RPMI8226 (cell line): ENCODE measurements around the gene TRIO.

ENCODE experiments used
- DNase-seq: peaks from one replicate; pipeline ENCODE4 v3.0.0-alpha.2; 2015

TRIO gene

DNA sequence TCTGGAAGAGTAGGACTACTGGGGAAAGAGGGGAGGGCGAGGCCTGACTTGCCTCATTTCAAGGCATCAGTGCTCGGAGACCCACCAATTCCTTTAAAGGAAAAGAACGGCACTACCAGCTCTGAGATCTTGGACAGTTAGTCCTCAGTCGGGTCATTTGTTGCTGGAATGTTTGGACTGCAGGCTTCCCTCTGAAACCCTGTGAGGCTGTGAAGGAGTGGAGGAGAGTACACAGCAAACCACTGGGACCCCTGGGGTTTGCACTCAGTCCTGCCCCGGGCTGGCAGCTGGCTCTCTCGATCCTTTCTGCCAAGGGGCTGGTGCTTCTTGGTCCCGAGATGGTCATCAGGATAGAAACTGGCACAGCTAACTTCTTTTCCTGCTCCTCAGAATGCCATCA is 194.5 kb downstream of the TRIO start:
- DNase-seq = no peak

DNA sequence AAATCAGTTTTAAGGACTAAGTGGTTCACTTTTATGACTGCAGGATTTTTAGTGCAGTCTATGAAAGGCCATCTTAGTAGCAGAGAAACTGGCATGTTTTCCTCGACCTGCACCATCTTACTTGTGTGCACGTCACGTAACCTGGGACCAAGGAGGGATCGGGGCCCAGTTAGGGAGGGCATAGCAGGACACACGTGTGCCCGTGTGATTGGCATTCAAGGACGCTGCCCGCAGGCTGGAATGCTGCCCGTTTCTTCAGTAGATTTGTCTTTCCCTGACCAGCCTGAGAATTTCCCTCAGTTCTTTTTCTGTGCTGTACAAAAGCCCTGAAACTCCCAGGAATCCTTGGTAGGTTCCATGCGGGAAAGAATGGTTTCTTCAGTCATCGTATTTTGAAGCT is 196.3 kb downstream of the TRIO start:
- DNase-seq = no peak

DNA sequence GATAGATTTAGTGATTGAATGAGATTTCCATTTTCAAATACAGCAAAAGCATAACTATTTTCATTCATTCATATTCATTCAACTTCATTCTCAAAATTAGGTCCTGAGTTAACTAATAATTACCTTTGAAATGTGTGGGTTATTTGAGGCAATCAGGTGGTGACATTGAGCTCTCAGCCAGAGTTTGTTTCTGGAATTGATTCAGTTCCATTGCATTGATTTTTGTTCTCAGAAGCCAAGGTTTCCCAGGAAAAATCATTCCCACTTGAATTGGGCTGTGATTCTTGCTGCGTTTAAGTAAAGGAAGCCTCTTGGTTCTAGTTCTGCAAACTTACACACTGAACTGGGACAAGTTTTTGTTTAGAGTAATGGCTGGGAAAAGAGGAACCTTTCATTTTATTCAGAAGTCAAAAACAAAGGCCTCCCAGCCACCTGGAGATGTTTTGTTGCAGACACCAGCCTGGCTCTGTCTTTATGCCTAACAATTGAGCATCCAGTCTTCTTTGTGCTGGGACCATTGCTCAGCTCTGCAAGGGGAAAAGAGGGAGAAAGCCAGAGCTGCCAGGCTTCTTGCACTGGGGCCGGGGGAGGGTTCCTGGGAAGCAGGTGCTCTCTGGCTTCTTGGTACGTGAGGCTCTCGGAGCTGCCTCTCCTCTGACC is 198.6 kb downstream of the TRIO start:
- DNase-seq = no peak

DNA sequence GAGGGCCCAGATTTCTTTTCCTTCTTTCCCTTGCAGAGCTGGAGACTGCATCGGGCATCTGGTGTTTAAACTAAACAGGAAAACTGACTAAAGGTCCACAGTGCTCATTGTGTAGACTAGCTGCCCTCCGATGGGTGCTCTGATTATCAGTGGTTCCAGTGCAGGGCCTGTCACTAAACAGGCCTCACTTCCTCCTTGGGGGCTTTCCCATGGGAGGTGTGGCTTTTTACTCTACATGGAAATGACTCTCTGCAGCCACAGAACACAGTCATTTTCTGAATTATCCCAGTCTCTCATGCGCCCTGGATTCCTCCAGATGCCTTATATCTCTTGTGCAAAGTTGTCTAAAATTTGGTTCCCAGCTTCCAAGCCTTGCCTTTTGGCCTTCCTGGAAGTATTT is 199.2 kb downstream of the TRIO start:
- DNase-seq = no peak

DNA sequence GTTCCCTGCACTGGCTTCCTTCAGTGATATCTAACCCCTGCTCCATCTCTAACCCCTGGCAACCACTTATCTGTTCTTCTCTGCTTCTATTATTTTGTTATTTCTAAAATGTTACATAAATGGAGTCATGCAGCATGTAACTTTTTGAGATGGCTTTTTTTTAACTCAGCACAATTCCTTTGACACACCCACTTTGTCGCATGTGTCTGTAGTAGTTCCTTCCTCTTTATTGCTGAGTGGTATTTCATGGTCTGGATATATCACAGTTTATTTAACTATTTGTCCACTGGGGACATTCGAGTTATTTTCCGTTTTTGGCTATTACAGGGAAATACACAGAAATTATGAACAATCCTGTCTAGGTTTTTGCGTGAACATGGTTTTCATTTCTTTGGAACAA is 200.2 kb downstream of the TRIO start:
- DNase-seq = no peak

DNA sequence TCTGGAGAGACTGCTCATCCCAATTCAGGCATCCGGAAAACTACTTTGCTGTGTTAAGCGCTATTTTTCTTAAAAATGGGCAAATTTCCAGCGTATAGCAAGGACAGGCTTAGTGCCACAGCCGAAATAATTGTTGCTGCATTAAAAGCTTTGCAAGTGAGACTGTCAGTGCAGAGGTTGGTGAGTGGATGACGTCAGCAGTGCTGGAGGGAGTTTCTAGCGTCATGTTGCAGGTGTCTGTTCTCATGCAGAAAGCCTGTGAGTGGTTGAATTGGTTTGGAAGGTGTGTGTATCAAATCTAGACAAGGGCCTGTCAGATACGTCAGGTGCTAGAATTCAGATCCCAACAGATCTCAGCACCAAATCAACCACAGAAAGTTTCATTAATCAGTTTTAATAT is 204.4 kb downstream of the TRIO start:
- DNase-seq = no peak

DNA sequence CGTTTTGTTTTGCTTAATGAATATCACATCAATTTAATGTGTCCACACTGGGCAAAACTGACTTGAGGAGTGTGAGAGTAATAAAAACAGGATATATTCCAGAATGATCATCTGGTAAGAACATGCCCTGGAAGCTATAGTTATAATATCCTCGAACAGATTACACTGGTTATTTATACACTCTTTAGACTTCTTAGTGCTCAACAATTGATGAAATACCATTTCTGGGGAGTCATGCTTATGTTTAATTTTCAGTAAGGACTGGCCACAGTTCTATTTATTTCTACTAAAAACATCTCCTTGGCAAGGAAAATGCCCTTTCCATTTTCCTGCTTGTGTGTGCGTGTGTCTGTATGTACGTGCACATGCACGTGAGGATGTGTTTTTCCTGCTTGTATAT is 205.0 kb downstream of the TRIO start:
- DNase-seq = no peak

DNA sequence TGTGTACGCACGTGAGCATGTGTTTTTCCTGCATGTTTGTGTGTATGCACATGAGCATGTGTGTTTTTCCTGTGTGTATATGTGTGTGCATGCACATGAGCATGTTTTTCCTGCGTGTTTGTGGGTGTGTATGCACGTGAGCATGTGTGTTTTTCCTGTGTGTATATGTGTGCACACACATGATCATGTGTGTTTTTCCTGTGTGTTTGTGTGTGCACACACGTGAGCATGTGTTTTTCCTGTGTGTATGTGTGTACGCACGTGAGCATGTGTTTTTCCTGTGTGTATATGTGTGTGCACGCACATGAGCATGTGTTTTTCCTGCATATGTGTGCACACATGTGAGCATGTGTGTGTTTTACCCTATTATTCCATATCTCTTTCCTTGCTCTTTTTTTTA is 205.9 kb downstream of the TRIO start:
- no peak for DNase-seq

DNA sequence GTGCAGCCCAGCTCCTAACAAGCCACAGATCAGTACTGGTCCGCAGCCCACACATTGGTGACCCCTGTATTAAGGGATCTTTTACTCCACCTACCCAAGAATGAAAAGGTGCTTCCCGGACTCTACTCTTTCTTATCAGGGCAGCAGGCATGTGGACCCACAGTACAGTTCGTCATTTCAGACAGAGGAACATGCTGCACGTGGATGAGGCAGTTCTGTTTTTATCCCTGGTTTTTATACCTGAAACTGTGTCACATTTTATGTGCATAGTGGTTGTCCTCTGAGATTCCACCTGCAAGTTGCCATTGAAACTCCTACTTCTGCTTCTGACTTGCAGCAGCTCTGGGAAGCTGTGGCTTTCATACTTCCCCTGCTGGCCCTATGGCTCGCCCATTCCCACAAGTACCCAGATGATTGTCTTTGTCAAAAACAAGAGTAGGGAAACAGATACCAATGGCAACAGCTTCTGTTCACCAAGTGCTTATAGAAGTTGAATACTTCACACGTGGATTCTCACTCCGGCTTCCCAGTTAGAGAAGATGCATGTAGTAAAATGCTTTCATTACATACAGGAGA is 208.0 kb downstream of the TRIO start:
- DNase-seq = no peak

DNA sequence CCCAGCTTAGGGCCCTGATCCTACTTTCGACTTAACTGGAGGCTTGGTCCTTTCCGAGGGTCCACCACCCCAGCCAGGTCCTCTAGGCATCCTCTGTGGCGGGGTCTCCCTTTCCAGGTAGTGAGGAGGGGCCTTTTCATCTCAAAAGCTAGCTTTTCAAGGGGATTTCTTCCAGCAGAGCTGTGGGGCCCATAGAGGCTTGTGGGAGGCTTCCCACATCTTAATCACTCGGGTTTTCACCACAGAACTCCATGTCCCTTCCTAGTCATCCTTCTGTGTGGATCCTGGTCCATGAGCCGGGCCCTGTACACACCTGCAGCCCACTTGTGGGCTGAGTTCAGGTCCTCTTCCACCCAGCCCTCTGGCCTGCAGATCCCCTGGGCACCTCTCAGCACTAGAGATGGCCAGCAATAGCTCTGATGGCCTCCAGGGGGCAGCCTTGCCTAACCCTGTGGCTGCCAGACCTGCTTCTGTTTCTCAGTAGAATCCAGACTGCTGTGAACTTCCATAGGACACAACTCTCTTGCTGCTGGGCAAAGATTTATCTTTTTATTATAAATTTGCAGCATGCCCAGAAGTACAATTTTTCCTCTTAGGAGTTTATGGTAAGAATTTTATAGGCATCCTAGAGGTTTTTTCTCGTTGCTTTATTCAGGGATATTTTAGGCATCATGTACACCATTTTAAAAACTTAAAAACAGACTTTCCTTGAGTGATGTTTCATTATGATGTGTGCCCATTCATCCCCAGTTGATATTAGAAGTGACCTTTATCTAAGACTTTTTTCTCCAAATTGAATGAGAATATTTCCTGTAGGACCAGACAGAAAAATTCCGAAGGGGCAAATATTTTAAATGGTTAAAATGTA is 208.9 kb downstream of the TRIO start:
- DNase-seq = peak; percentile 63

DNA sequence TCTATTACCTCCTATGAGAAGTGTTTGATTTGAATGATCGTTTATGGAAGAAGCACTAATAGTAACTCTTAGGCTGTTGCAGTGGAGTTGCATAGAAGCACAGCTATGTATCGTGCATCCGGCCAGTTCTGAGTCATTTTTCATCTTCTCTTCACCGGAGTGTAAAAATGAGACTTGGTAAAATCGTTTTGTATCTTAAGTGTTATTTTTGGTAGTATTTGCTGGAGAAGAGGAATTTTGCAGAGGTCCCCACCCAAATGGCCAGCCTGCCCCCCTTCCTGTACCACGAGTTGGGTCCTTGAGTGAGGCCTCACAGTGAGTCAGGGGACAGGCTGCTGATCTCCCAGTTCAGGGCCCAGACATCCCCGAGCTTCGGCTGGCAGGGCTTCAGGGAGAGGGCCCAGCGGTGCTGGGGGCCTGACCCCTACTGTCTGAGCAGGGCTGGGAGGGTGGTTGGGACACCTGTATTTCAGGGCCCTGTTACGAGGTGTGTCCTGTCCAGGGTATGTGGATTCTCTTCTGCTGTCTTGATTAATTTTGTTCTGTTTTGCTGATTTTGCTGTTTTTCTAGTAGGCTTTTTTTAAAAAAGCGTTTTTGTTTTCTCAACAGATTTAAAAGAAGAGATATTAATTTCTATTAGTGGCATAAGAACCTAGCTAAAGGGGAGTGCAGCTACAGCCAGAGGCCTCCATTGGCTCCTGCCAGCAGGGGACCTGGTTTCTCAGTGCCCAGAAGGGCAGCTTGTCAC is 210.8 kb downstream of the TRIO start:
- no peak for DNase-seq

DNA sequence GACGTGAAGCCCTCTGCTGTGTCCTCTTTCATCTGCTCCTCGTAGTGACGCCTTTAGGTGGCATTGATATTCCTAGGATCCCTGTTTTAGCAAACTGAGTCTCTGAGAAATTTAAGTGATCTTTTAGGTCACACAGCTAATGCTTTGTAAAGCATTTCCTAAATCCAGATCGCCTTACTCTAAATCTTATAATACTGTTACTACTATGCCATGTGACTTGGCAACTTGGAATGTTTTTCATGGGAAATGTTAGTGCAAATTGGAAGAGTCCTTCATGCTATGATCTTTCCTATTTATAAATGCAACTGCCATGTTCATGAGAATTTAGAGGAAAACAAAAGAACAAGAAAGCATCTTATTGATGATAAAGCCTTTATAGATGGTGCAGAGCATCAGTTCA is 212.2 kb downstream of the TRIO start:
- DNase-seq = no peak

DNA sequence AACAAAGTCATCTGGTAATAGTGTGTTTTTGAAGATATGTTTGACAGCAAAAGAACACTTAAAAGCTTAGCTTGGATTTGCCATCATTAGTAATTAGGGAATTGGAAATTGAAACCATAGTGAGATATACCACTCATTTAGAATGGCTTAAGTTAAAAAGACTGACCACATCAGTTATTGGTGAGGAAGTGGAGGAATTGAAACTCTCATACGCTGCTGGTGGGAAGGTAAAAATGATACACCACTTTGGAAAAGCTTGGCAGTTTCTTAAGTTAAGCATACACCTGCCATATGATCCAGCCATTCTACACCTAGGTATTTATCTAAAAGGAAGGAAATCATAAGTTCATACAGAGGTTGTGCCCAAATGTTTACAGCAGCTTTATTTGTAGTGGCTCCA is 213.2 kb downstream of the TRIO start:
- no peak for DNase-seq

DNA sequence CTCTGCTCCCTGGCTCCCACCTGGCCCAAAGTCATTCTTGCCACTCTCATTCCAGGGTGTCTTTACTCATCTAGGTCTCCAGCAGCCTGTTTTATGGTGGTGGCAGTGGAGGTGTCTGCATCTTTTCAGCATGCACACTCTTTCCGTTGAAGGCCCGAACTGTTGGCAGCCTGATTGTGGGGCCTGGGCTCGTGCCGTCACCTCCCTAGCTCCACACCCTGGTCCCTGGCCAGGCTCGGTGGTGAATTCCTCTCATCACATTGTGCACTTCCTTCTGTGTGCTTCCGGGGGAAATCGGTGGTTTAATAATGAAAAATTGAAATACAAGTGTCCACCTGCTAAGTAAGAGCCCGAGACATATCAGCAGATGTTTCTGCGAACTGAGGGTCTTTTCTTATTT is 214.3 kb downstream of the TRIO start:
- no peak for DNase-seq

DNA sequence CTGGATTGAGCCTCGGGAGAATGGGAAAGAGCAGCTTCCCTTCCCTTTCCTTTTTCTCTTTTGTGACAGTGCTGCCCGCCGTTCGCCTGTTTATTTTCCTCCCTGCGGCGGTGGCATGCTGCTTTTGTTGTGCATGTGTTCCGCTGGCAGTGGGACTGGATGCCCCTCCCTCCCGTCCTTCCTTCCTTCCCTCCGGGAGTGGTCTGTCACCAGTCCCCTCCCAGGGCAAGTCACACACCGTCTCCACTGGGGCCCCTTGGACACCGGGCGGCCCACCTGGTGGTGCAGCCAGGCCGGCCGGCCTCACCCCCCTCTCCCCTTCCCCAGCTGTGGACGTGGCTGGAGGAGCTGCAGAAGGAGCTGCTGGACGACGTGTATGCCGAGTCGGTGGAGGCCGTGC is 214.7 kb downstream of the TRIO start:
- no peak for DNase-seq

DNA sequence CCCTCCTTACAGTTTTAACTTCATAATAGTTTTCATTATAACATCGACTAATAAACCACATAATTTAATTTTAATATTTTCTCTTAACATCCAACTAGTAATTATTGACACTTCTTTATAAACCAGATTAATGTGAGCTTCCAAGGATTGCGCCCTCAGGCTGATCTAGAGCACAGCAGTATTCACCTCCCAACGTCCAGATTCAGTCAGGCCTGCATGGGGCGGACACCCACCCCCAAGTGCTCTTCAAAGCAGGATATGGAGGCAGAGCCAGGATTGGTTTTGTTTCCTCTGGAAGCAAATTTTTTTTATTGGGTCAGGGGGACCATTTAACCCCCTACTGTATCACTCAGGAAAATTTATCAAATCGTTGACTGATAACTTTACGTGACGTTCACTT is 215.4 kb downstream of the TRIO start:
- DNase-seq = no peak

DNA sequence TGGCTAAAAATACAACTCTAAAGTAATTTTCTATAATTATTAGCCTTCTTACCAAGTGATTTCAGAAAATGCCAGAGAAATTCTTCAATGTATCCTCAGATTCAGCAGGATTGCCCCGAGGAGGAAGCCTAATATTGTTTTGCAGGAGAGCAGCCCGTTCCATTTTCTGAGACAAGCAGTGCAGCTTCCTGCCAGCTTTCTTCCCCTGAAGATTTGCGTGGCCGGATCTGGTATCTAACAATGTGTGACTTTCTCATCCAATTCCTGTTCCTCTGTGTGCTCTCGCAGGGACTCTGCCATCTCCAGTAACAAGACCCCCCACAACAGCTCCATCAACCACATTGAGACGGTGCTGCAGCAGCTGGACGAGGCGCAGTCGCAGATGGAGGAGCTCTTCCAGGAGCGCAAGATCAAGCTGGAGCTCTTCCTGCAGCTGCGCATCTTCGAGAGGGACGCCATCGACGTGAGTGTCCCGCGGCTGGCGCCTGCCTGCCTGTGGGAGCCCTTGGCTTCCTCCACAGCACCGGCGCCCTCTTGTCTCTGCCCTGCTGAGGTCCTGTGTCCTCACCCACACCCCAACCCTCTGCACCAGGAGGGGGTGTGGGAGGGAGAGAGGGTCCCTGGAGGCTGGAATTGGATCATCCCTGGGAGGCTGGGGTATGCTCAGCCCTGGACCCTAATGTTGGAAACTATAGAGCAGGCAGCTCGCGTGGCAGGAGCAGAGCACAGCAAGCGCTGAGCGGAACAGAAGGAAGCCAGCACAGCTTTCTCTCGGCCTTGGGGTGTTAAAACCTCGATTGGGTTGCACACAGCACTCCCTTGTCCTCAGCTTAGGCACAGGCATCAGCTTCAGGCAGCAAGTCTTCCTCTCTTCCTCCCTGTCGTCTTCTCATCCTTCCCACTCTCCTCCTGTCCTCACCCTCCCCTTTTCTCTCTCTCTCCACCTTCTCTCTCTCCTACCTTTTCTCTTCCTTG is 216.2 kb downstream of the TRIO start:
- no peak for DNase-seq

DNA sequence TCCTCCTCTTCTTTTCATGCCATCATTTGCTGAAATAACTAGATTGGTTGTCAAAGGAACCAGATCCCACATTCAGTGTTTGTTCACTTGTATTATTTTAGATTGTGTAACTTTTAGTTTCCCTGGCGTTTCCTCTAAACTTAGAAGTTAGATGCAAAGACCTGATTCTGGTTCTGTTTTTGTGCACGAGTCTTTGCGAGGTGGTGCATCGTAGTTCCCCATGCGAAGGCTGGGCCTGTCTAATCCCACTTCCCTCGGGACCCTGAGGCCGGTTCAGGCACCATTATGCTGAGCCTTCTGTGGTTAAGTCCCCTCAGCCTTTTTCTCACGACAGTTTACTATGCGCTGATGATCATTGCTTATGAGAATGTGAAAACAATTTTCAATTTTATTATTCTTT is 219.3 kb downstream of the TRIO start:
- DNase-seq = no peak

DNA sequence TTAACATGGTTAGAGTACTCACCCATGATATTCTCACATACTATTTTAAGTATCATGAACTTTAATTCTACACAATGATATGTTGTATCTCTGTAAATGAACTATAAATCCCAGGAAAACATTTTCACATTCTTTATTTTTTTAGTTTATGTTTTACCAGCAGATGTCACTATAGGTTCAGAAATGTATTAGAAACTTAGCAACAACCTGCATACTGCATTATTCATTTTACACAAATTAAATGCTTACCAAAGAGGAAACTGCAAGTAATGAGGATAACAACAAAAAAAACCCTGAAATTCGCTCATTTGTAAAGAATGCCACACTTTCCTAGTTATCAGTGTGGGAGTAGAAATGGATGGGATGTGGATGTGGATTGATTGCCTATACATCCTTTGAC is 221.0 kb downstream of the TRIO start:
- no peak for DNase-seq

DNA sequence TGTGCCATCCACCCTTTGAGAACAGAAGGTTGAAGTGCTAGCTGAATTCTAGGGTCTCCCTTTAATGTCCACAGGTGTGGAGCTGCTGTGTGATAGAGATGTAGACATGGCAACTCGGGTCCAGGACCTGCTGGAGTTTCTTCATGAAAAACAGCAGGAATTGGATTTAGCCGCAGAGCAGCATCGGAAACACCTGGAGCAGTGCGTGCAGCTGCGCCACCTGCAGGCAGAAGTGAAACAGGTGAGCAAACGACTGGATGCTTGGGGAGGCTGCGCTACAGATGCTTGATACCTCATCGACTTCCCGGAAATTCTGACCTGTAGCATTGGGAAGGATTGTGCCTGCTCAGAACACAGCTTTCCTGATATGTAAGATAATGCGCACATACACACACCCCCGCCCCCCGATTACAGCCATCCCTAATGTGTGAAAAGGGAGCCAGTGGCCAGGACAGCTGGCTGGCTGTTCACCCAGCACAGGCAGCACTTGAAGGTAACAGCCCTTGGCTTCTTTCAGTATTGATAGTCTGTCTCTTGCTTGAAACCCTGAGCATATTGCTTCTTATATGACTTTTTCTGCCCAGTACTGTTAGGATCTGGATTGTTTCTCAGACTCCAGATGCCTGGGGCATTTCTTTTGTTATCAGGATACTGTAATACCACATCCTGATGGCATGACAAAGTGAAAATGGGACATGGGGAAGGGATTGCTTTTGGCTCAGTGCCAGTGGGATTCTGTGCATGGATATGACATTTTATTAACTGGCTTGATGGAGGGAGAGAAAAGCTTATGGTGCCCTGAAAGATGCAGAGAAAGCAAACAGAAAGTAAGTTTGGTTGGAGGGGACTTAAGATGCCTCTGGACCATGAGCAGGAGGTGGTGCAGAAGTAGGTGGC is 221.7 kb downstream of the TRIO start:
- DNase-seq = no peak

DNA sequence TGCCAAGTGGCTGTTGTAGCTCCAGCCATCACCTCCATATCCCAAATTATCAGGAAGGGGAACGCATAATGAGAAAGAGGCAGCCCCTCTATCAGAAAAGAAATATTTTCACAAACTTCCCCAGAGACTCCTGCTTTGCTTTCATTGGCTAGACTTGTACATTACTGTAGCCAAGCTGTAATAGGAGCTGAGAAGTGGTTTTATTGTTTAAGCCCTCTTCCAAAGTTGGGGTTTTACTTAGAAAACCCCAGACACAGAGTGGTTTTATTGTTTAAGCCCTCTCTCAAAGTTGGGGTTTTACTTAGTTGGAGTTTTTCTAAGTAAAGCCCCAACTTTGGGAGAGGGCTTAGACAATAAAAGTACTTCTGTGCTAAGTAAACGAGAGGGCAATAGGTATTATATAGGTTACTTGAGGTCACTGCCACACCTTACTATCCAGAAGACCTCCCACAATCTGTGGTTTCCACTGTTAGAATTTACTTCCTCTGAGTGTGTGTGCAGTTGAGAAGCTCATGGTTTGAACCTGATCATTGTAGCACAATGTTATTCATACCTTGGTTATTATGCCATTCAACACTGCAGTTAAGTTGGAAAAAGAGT is 222.8 kb downstream of the TRIO start:
- no peak for DNase-seq
